Stimulated activated CD4-positive, alpha-beta T cell treated with anti-CD3 and anti-CD28 coated beads, Interleukin-12 subunit alpha, Interleukin-12 subunit beta, amount 100 ng/mL, for 24 hours (primary cell): Measurements from ENCODE around the gene CSAD.
"Not testable (repeated sequence)": the region's sequence is repeated elsewhere in the genome, so short reads cannot be mapped to it uniquely, and the experiment has no call there.

Source experiments
- DNase-seq, 2 experiments: peaks; one replicate each; pipeline ENCODE4 v3.0.0-alpha.2; 2020; ENCODE audit warnings: low read depth in 2 of 2

CSAD gene

DNA sequence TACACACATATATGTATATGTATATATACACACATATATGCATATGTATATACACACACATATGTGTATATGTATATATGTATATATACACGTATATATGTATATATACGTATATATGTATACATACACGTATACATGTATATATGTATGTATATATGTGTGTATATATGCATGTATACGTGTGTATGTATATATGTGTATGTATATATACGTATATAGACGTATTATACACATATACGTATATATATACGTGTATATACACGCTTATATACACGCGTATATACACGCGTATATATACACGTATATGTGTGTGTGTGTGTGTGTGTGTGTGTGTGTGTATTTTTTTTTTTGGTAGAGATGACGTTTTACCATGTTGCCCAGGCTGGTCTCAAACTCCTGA is 33.1 kb downstream of the CSAD start:
- no peak for DNase-seq

DNA sequence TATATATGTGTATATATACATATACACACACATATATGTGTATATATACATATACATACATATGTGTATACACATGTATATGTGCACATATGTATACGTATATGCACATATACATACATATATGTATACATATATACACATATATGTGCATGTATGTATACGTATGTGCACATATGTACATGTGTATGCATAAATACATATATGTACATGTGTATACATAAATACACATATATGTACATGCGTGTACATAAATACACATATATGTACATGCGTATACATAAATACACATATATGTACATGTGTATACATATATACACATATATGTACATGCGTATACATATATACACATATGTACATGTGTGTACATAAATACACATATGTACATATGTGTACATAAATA is 33.5 kb downstream of the CSAD start:
- DNase-seq: no peak

DNA sequence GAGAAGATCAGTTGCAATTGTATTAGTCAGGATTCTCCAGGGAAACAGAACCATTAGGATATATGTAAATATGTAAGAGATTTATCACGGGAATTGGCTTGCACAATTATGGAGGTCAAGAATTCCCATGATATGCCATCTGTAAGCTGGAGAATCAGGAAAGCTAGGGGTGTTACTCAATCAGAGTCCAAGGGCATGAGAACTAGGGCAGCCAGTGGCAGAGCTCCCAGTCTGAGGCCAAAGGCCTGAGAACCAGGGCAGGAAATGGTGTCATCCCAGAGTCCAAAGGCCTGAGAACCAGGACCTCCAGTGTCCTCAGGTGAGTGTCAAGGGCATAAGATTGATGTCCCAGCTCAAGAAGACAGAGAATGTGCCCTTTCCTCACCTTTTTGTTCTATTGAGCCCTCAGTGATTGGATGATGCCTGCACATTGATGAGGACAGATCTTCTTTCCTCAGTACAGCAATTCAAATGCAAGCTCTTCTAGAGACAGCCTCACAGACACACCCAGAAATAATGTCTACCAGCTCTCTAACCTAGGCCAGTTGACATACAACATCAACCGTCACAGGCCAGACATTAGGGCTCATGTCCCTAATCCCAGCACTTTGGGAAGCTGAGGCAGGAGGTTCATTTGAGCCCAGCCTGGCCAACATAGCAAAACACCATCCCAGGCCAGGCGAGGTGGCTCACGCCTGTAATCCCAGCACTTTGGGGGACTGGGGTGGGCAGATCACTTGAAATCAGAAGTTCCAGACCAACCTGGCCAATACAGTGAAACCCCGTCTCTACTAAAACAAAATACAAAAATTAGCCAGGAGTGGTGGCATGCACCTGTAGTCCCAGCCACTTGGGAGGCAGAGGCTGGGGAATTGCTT is 35.1 kb downstream of the CSAD start:
- no peak for DNase-seq

DNA sequence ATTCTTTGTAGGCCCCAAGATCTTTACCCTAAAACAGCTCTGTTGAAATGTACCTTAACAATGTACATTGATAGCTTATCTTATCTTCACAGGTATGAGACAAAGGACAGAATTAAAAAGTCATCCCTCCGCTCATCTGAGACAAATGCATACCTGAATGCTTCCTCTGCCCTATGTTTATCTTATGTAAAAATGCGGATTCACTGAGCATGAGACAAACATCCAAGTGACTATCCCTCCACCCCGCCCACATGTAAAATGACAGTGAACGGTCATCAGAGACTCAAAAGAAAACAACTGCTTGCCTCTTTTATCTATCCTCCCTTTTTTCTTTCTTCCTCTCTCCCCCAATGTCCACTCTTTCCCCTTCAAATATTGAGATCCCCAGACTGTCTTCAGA is 37.4 kb downstream of the CSAD start:
- DNase-seq: no peak

DNA sequence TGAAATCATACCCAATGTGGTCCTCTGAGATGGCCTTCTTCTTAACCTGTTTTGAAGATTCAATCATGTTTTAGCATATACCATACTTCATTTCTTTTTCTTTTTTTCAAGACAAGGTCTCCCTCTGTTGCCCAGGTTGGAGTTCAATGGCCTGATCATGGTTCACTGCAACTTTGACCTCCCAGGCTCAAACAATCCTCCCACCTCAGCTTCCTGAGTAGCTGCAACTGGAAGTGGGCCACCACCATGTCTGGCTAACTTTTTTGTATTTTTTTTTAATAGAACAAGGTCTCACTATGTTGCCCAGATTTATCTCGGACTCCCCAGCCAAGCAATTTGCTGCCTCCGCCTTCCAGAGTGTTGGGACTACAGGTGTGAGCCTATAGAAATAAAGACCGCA is 47.0 kb downstream of the CSAD start:
- no peak for DNase-seq

DNA sequence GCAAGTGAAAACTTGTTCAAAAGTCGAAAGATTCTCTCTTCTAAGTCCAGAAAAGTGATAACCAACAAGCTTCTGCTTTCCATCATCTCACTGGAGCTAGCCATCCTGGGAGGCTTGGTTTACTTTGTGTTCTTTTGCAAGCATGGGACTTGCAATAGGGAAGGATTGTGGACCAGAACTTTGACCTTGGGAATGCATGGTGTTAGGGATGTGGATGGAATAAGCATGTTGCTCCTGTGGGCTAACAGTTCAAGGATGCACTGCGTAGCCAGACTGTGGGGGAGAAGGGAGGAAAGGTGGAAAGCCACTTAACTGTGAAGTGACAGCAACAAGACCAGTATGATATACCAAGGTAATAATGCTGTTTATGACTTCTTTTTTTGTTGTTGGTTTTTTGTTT is 48.9 kb downstream of the CSAD start:
- no peak for DNase-seq

DNA sequence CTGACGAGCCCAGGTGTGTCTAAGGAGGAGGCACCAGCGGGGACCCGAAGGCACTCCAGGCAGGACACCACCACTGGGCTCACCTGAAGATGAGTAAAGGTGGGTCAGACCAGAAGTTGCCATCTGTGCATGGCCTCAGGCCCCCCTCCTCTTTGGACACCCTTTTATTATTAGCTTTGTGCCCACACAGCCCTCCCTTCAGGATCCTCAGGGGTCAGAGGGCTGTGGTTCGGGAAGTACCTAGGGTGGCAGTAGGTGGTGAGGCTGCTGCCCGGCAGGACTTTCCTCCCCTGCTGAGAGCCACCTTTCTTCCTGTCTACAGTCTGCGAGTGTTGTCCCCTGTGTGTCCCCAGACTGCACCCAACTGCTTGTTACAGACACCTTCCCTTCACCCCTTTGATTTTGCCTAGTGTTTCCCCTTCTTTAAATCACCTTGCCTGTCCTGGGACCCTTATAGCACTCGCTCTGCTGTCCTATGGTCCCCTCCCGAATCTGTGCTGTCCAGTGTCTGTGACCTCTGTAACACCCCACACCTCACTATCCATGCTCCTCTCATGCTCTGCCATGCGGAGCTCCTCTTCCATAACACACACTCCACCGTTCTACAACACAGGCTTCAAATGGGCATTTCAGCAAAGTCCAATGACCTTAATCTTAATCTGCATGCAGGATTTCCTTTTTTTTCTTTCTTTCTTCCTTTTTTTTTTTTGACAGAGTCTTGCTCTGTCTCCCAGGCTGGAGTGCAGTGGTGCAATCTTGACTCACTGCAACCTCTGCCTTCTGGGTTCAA is 51.8 kb downstream of the CSAD start:
- DNase-seq: no peak

DNA sequence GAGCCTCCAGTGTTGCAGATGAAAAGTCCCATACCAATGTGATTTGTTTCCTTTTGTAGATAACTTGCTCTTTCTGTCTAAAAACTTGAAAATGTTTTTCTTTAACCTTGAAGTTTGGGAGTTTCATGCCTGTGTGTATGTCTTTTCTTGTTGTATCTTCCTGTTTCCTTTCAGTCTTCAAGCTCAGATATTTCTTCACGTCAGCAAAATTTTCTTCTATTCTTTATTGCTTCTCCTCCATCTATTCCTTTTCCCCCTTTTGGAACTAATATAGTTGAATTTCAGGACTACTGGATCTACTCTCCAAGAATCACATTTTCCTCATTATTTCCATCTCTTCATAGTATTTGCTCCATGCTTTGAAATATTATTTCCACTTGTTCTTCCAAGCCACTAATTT is 53.6 kb downstream of the CSAD start:
- no peak for DNase-seq

DNA sequence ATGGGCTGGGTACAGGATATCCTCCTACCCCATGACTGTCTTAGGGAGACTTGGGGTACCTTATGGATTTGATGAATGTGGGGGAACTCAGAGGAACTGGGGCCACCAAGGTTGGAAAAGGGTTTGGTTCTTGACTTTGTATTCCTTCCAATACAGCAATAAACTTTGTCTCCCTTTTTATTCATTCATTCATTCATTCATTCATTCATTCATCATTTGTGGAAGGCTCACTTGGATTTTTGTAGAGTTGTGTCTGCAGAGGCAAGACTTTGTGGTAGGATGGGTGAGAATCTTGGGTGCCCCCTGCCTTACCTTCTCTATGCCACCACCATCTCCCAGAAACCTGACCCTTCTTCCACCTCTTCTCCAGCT is 56.4 kb downstream of the CSAD start:
- no peak for DNase-seq

DNA sequence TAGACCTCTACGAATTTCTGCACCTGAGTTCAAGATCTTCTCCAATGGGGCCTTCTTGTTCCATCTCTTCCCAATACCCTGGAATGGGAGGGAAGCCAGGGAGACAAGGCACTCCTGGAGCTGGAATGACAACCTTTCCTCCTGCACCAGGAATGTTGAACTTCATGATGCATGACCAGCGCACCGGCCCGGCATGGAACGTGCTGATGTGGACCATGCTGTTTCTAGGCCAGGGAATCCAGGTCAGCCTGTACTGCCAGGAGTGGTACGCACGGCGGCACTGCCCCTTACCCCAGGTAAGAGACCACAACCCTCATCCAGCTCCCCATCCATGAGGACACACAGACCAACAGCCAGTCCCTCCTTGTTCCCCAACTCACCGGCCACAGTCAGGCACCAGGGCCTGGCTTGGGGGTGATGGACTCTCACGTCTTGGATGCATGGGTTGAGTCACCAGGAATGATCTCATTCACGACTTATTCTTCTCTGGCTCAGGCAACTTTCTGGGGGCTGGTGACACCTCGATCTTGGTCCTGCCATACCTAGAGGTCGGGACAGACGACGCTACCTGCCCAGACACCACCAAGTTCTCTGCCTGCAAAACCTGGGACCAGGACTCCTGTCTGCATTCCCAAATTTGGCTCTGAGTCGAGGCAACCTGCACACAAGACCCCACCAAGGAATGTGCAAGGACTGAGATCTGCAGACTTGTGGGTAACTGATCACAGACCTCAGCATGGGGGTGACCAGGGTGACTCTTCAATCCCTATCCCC is 57.0 kb downstream of the CSAD start:
- no peak for DNase-seq

DNA sequence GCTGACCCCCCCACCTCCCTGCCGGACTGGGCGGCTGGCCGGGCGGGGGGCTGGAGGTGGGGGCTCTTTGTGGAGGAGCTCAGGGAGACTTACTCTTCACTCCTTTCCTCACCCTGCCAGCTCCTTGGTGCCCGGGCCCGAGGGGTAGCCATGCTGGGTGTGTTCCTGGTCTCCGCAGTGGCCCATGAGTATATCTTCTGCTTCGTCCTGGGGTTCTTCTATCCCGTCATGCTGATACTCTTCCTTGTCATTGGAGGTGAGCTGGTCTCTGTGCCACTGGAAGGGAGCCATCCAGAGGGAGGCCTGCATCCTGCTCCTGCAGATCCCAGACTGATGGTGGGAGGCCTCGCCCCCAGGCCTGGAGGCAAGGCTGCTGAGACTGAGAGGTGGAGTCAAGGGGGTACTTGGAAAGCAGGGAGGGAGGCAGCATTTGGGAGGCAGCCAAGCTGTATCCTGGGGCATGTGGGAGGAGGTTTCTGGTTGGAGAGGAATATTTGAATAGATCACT is 57.7 kb downstream of the CSAD start:
- no peak for DNase-seq

DNA sequence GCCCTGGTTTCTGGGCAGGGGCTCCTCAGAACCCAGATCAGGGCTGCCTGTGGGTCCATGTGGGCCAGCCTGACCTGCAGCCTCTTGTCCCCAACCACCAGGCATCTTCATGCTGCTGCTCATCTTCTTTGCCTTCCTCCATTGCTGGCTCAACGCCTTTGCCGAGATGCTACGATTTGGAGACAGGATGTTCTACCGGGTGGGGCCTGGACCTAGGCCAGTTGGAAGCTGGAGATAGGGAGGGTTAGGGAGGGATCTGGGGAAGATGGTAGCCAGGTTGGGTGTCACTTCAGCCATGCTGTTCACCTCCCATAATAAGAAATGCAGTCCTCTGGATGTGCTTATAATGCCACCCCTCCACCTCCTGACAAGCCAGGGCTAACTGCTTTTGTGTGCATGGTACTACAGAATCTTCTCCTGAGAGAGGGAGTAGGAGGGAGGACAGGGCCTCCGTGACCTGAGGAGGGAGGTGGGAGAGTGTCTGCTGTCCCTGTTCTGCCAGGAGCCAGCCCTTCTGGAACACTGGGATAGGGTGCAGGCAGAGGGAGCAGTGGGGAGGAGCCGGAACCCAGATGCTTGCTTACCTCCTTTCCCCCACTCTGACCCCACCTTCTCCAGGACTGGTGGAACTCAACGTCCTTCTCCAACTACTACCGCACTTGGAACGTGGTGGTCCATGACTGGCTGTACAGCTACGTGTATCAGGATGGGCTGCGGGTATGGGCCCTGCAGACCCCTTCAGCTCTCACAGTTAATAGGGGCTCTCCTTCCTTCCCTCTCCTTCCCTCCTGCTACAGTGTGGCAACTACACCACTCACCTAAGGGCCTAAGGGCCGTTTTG is 59.8 kb downstream of the CSAD start:
- no peak for DNase-seq

DNA sequence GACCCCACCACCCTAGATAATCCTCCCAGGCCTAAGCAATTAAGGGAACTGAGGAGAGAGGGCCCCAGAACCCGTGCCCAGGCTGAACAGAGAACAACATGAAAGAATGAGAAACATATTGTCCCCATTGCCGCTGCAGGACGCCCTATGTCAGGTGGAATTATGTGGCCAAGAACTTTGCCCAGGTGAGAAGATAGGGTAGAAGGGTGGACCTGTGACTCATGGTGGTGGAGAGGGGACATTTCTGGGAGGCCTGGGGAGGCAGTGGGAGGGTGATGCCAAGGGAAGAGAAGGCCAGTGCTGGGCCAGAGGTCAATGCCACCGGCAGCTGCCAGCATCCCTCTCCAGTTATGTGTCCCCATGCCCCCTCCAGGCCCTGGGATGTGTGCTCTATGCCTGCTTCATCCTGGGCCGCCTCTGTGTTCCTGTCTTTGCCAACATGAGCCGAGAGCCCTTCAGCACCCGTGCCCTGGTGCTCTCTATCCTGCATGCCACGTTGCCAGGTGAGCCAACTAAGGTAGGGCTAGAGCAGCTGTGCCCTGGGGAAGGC is 61.9 kb downstream of the CSAD start:
- DNase-seq: no peak

DNA sequence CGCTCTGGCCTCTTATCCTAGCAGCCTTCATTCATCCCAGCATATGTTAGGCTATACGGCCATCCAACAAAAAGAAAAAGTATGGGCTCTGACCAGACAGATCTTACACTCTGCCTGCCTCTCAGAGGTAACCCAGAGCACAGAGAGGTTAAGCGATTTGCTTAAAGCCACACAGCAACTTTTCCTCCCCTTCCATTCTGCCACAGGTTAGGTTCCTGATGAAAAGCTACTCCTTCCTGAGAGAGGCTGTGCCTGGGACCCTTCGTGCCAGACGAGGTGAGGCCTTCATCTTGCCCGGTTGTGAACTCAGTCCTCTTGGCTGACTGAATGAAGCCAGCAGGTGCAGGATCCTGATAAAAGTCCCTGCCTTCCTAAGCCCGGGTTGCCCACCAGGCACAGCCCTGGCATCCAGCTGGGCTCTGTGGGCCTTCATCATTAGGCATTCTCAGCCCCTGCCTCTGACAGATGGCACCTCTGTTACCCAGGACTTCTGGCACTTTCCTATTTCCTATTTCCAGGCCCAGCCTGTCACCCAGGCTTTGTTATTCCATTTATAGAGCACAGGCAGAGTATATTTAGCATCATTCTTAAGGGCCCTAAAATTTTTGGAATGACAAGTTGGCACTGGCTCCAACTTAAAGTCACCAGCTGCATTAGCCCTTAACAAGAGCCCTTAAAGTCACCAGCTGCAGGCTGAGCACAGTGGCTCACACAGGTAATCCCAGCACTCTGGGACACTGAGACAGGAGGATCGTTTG is 64.7 kb downstream of the CSAD start:
- no peak for DNase-seq

DNA sequence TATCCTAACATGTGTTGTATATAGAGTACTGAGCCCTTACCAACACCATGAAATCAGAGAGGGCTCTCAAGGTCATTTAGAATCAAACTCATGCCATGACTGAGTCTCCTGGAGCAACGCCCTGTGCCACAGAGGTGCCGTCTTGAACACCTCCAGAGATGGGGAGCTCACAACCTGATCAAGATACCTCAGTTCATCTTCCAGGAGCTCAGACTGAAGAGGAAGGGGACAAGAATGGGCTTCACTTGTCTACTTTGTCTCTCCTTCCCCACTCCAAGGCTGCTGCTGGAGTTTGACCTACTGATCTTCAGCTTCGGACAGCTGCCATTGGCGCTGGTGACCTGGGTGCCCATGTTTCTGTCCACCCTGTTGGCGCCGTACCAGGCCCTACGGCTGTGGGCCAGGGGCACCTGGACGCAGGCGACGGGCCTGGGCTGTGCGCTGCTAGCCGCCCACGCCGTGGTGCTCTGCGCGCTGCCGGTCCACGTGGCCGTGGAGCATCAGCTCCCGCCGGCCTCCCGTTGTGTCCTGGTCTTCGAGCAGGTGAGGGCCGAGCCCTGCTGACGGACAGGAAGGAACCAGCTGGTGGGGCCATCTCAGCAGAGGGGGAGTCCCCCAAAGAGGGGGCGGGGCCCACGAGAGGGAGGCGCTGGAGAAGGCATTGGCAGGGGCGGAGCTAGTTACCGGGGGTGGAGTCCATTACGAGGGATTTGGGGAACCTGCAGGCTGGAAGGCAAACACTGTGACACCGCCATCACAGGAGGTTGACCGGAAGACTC is 65.4 kb downstream of the CSAD start:
- no peak for DNase-seq

DNA sequence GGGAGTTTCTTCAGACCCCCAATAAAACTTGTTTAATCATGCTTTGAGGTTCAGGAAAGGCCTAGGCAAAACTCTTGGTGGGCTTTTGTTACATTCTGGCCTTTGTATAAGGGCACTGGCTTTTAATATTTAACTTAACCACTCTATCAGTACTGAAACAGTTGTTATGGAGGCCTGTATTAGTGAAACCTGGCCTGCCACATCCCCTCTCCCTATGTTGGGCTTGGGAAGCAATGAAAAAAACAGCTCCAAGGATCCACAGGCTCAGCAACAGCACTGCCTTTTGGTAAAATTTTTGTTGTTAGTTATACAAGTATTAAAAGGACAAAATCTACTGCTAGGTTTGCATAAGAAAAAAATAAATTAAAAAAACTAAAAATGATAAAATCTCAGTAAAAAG is 66.8 kb downstream of the CSAD start:
- no peak for DNase-seq

DNA sequence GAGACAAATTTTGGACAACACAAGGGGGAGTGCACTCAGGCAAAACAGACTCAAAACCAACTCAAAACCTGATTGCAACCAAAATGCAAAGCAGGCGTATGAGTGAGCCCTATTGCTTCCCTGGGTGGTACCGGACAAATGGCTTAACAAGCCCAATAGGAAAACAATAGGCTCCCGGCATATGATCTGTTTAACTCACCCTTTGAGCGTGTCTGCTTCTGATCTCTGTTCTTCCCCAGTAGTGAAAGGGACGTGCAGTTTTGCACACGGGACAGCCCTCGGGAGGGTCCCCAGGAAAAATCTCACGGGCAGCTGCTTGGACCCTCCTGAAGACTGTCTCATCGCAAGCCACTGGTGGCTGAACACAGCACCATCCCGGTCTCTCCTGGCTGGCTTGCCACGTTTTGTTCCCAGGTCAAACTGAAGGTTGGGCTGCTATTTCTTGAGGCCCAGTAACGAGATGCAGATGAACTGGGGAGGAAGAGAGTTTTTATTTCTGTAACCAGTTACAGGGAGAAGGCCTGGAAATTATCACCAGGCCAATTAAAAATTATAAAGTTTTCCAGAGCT is 67.5 kb downstream of the CSAD start:
- DNase-seq: no peak

DNA sequence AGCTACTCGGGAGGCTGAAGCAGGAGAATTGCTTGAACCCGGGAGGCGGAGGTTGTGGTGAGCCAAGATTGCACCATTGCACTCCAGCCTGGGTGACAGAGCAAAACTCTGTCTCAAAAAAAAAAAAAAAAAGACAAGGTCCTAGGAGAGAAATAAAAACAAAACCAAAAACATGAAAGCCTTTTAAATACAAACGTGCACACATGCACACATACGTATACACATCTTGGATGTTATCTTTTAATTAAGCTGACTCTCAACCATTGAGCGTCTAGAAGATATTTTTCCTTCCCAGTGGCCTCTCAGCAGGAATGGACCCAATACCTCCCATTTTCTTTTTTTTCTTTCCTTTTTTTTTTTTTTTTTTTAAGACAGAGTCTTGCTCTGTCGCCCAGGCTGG is 68.3 kb downstream of the CSAD start:
- DNase-seq: not testable (repeated sequence)
